Fibroblast of lung (primary cell): ENCODE measurements around the gene CATSPER4. TPM values are rescaled to one million over a fixed set of nuclear protein-coding genes. Genes with fewer than 3 reads are reported as not detected.

ENCODE experiments used
- DNase-seq, 2 donors: peaks; one replicate each; pipeline versions ENCODE4 v3.0.0 to v3.0.0-alpha.2; 2010; ENCODE audit warnings: low read depth in 2 of 2
- H2AFZ ChIP-seq: 2 replicates; pipeline ENCODE4 v1.5.1; 2012; ENCODE audit warnings: low read length, control low read depth, inconsistent platforms
- H3K27ac ChIP-seq: 2 replicates; pipeline ENCODE4 v1.5.1; 2011; ENCODE audit warnings: low read length, control low read depth; ENCODE audit not compliant: insufficient read depth
- H3K27me3 ChIP-seq: 2 replicates; pipeline ENCODE4 v1.5.1; 2011; ENCODE audit warnings: mild to moderate bottlenecking, low read length; ENCODE audit not compliant: control insufficient read depth, insufficient read depth
- H3K36me3 ChIP-seq: 2 replicates; pipeline ENCODE4 v1.5.1; 2011; ENCODE audit warnings: low read length; ENCODE audit not compliant: control insufficient read depth, insufficient read depth
- H3K4me1 ChIP-seq: 2 replicates; pipeline ENCODE4 v1.5.1; 2011; ENCODE audit warnings: low read length; ENCODE audit not compliant: control insufficient read depth, insufficient read depth; ENCODE audit errors: extremely low read depth
- H3K4me2 ChIP-seq: 2 replicates; pipeline ENCODE4 v1.5.1; 2011; ENCODE audit warnings: low read length, control low read depth; ENCODE audit not compliant: insufficient read depth; ENCODE audit errors: extremely low read depth
- H3K4me3 ChIP-seq, 4 experiments: fragments of 200-600 bp in 1 of 4; sonication (generic) in 1 of 4; replicated peaks in 1 of 4; 2 replicates each; pipeline ENCODE4 v1.5.1; 2011 to 2016; ENCODE audit warnings: low read length in 4 of 4, low read depth in 3 of 4, mild to moderate bottlenecking in 3 of 4, control low read depth in 2 of 4, inconsistent platforms in 1 of 4, mixed read lengths in 1 of 4; ENCODE audit not compliant: insufficient read depth in 1 of 4; ENCODE audit errors: control extremely low read depth in 1 of 4
- H3K79me2 ChIP-seq: 2 replicates; pipeline ENCODE4 v1.5.1; 2012; ENCODE audit warnings: mild to moderate bottlenecking, low read length, inconsistent platforms; ENCODE audit not compliant: control insufficient read depth, insufficient read depth
- H3K9ac ChIP-seq: 2 replicates; pipeline ENCODE4 v1.5.1; 2011; ENCODE audit warnings: mild to moderate bottlenecking, low read length, control low read depth; ENCODE audit not compliant: insufficient read depth
- H3K9me3 ChIP-seq: 2 replicates; pipeline ENCODE4 v1.5.1; 2012; ENCODE audit warnings: low read depth, low read length; ENCODE audit not compliant: control insufficient read depth, insufficient read depth
- H4K20me1 ChIP-seq: 2 replicates; pipeline ENCODE4 v1.5.1; 2011; ENCODE audit warnings: low read length; ENCODE audit not compliant: control insufficient read depth, insufficient read depth; ENCODE audit errors: extremely low read depth
- CTCF ChIP-seq, 2 donors: IDR thresholded peaks in 1 of 2; conservative IDR thresholded peaks in 1 of 2; 1 replicate in 1 of 2; 2 replicates in 1 of 2; pipeline ENCODE4 v1.5.1; 2011 to 2012; ENCODE audit warnings: low read length in 2 of 2, control low read depth in 1 of 2, inconsistent platforms in 1 of 2, low read depth in 1 of 2, mild to moderate bottlenecking in 1 of 2
- EZH2 ChIP-seq: IDR thresholded peaks from 2 replicates; pipeline ENCODE4 v1.5.1; 2012; ENCODE audit warnings: low read length, control low read depth, mild to moderate bottlenecking; ENCODE audit errors: missing control alignments
- polyA plus RNA-seq, 2 donors: library from polyadenylated mRNA; depleted of rRNA in 1 of 2; stranded (reverse) in 1 of 2; unstranded in 1 of 2; fragments of >200 nt; gene quantifications; 2 replicates each; pipeline ENCODE4 v1.2.1, GENCODE V29; 2011 to 2012; ENCODE audit warnings: missing spikeins in 1 of 2
- total RNA-seq: library from RNA; depleted of rRNA; stranded (reverse); fragments of >200 nt; gene quantifications from 2 replicates; pipeline ENCODE4 v1.2.1, GENCODE V29; 2014

CATSPER4 gene
- total and polyA plus RNA-seq, 2 donors (not counting 1 experiment from before 2014, with no cell fraction given) = not detected

GRCh38 chr1:26169198-26169554 is 21.2 kb upstream of the CATSPER4 start:
- Histone ChIP-seq H2AFZ (no peak overlapping the region), H3K79me2 (peaks cover 6% of the 10 kb centered on the region), H3K4me2 (no peak overlapping the region), H3K9me3 (no peaks in the 10 kb centered on the region), H4K20me1 (no peaks in the 10 kb centered on the region), H3K27ac (no peak overlapping the region), H3K4me1 (peaks cover 4% of the 10 kb centered on the region), H3K4me3 (peak overlapping the region in 1 of 4 experiments; percentile 94), H3K36me3 (peaks cover 3% of the 10 kb centered on the region), H3K27me3 (no peaks in the 10 kb centered on the region), H3K9ac (no peak overlapping the region)
- TF ChIP-seq CTCF (conservative IDR thresholded peaks at IDR 0.05 in 1 of 2, IDR thresholded peaks at IDR 0.05 in 1 of 2; ENCODE audit: low read depth in 1 of 2, low read length in 2 of 2) (no peak), EZH2 (no peak)
- no peak for DNase-seq

GRCh38 chr1:26169669-26170471 is 20.5 kb upstream of the CATSPER4 start, which contains the start of gene ZNF593:
ZNF593 (plus strand) TSS chr1:26169908; CDS start chr1:26169984, 76 bp downstream.
- TF ChIP-seq EZH2 = no peak
- peak; percentile 73 to 86 for TF ChIP-seq CTCF (conservative IDR thresholded peaks at IDR 0.05 in 1 of 2, IDR thresholded peaks at IDR 0.05 in 1 of 2; ENCODE audit: low read depth in 1 of 2, low read length in 2 of 2)
- H3K27me3 ChIP-seq = no peaks in the 10 kb centered on the region
- peaks cover 3% of the 10 kb centered on the region for H3K36me3 ChIP-seq
- peak within 1 kb of the TSS; percentile 97 for H3K4me2 ChIP-seq
- H4K20me1 ChIP-seq = no peaks in the 10 kb centered on the region
- H2AFZ ChIP-seq = peak within 1 kb of the TSS; percentile 75
- H3K9ac ChIP-seq = peak within 1 kb of the TSS; percentile 95
- peak within 1 kb of the TSS; percentile 84 for H3K27ac ChIP-seq
- H3K4me3 ChIP-seq = peak within 1 kb of the TSS; percentile 80 to 94 (median 84)
- DNase-seq = peak; percentile 88 to 92
- no peaks in the 10 kb centered on the region for H3K9me3 ChIP-seq
- H3K4me1 ChIP-seq = peaks cover 4% of the 10 kb centered on the region
- peaks cover 6% of the 10 kb centered on the region for H3K79me2 ChIP-seq

GRCh38 chr1:26170472-26170821 is 20.0 kb upstream of the CATSPER4 start:
- no peak for TF ChIP-seq EZH2
- TF ChIP-seq CTCF (conservative IDR thresholded peaks at IDR 0.05 in 1 of 2, IDR thresholded peaks at IDR 0.05 in 1 of 2; ENCODE audit: low read depth in 1 of 2, low read length in 2 of 2) = no peak
- DNase-seq = no peak
- H2AFZ ChIP-seq = peak overlapping the region; percentile 75

More at GRCh38 chr1:26170472-26170821, 20.0 kb upstream of the CATSPER4 start:
- Histone ChIP-seq H3K4me2 (peak overlapping the region; percentile 97), H3K36me3 (peaks cover 3% of the 10 kb centered on the region), H3K27ac (peak overlapping the region; percentile 84), H3K9me3 (no peaks in the 10 kb centered on the region), H3K9ac (peak overlapping the region; percentile 95), H3K27me3 (no peaks in the 10 kb centered on the region), H3K4me1 (peaks cover 4% of the 10 kb centered on the region), H3K79me2 (peaks cover 6% of the 10 kb centered on the region), H4K20me1 (no peaks in the 10 kb centered on the region), H3K4me3 (peak overlapping the region; percentile 80 to 94 (median 84))
